ENCODE measurements around the gene ANTKMT. TPM values are rescaled to one million over a fixed set of nuclear protein-coding genes. Genes with fewer than 3 reads are reported as not detected.

The ANTKMT gene
- total RNA-seq, 1 donor from 2014 or later = 22.6 TPM

DNA sequence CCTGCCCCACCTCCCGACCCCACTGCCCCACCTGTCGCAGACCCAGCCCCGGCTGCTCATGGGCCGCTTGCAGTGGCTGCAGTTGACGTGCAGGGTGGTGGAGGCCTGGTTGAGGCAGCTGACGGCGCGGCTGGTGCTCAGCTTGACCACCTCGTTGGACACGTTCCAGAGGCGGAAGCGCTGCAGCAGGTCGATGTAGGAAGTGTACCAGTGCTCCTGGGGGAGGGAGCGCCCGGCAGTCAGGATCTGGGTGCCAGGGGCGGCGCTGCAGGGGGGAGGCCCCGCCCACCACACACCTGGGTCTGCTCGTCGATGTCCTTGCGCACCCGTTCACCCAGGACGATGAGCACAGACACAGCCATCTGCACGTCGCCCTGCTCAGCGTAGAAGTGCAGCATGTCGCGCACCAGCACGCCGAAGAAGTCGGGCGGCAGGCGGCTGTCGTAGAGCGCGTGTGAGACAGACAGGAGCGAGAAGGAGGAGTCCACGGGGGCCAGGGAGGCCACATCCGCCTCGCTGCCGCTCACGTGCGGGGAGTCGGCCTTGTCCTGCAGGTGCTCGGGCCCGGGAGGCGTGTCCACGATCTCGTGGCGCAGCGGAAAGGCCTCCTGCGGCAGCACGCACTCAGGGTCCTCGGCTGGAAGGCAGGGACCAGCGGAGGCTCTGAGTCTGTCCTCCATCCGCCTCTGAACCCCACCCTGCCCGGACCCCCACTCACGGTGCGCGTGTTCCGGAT, 35.8 kb upstream of the ANTKMT start:
- Histone ChIP-seq H3K4me3 (ENCODE audit: insufficient read depth, low read depth, low read length) (no peak overlapping the region), H3K4me2 (ENCODE audit: low read length) (no peak overlapping the region), H3K27ac (ENCODE audit: low read depth, low read length) (no peak overlapping the region), H4K20me1 (ENCODE audit: insufficient read depth, low read length) (peaks cover 31% of the 10 kb centered on the region), H3K9me3 (ENCODE audit: insufficient read depth, low read depth, low read length) (no peaks in the 10 kb centered on the region), H3K4me1 (ENCODE audit: insufficient read depth, low read length) (peaks cover 34% of the 10 kb centered on the region), H3K9ac (ENCODE audit: low read length) (no peak overlapping the region), H3K79me2 (ENCODE audit: insufficient read depth, low read length) (peaks cover 78% of the 10 kb centered on the region), H3K27me3 (ENCODE audit: insufficient read depth, low read length) (no peaks in the 10 kb centered on the region), H2AFZ (ENCODE audit: low read depth, low read length) (no peak overlapping the region), H3K36me3 (ENCODE audit: insufficient read depth, low read length) (peaks cover 3% of the 10 kb centered on the region)
- no peak overlapping the region for H3K27ac Mint-ChIP-seq (ENCODE audit: unreplicated experiment)
- no peak for DNase-seq (ENCODE audit: low read depth)
- H3K4me3 Mint-ChIP-seq (ENCODE audit: unreplicated experiment) = no peak overlapping the region
- no peak for TF ChIP-seq EZH2 (IDR thresholded peaks at IDR 0.05; ENCODE audit: insufficient read depth, low read length)
- TF ChIP-seq CTCF (IDR thresholded peaks at IDR 0.05; ENCODE audit: insufficient read depth, low read depth, low read length) = no peak
- H3K4me1 Mint-ChIP-seq (ENCODE audit: low read depth, unreplicated experiment) = peaks cover 13% of the 10 kb centered on the region
- H3K27me3 Mint-ChIP-seq (ENCODE audit: low read depth, unreplicated experiment) = no peaks in the 10 kb centered on the region
- no peaks in the 10 kb centered on the region for H3K9me3 Mint-ChIP-seq (ENCODE audit: unreplicated experiment)
- no peak for FAIRE-seq
- peaks cover 10% of the 10 kb centered on the region for H3K36me3 Mint-ChIP-seq (ENCODE audit: low read depth, unreplicated experiment)

DNA sequence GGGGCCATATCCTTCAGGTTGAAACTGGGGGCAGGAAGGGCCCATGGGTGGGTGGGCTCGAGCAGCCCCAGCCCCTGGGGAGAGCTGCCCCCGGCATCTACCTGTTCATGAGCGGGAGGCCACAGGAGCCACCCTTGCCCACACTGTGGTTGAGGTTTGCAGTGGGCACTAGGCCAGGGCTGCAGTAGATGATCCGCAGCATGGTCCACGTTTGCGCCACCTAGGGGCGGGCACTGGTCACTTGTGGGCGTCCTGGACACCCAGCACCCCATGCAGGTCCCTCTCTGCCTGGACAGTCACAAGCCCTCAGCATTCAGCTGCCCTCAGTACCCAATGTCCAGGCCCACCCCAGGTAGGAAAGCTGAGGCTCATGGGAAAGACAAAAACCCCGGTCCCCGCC, 35.0 kb upstream of the ANTKMT start:
- no peak overlapping the region for H3K27ac ChIP-seq (ENCODE audit: low read depth, low read length)
- no peak for TF ChIP-seq EZH2 (IDR thresholded peaks at IDR 0.05; ENCODE audit: insufficient read depth, low read length)
- peak; percentile 19 for TF ChIP-seq CTCF (IDR thresholded peaks at IDR 0.05; ENCODE audit: insufficient read depth, low read depth, low read length)
- H3K4me1 Mint-ChIP-seq (ENCODE audit: low read depth, unreplicated experiment) = peaks cover 14% of the 10 kb centered on the region
- FAIRE-seq = no peak
- H3K9ac ChIP-seq (ENCODE audit: low read length) = no peak overlapping the region
- peaks cover 30% of the 10 kb centered on the region for H3K4me1 ChIP-seq (ENCODE audit: insufficient read depth, low read length)
- H3K27me3 ChIP-seq (ENCODE audit: insufficient read depth, low read length) = no peaks in the 10 kb centered on the region
- H3K27me3 Mint-ChIP-seq (ENCODE audit: low read depth, unreplicated experiment) = peaks cover 3% of the 10 kb centered on the region
- H3K27ac Mint-ChIP-seq (ENCODE audit: unreplicated experiment) = no peak overlapping the region
- DNase-seq (ENCODE audit: low read depth) = no peak
- H3K36me3 ChIP-seq (ENCODE audit: insufficient read depth, low read length) = peaks cover 3% of the 10 kb centered on the region
- peaks cover 26% of the 10 kb centered on the region for H4K20me1 ChIP-seq (ENCODE audit: insufficient read depth, low read length)
- no peaks in the 10 kb centered on the region for H3K9me3 ChIP-seq (ENCODE audit: insufficient read depth, low read depth, low read length)
- no peak overlapping the region for H2AFZ ChIP-seq (ENCODE audit: low read depth, low read length)
- no peaks in the 10 kb centered on the region for H3K9me3 Mint-ChIP-seq (ENCODE audit: unreplicated experiment)
- H3K79me2 ChIP-seq (ENCODE audit: insufficient read depth, low read length) = peaks cover 70% of the 10 kb centered on the region
- H3K4me2 ChIP-seq (ENCODE audit: low read length) = no peak overlapping the region
- H3K4me3 ChIP-seq (ENCODE audit: insufficient read depth, low read depth, low read length) = no peak overlapping the region
- peaks cover 10% of the 10 kb centered on the region for H3K36me3 Mint-ChIP-seq (ENCODE audit: low read depth, unreplicated experiment)
- H3K4me3 Mint-ChIP-seq (ENCODE audit: unreplicated experiment) = peak overlapping the region; percentile 67

All from astrocyte (in vitro differentiated cells and primary cell).